Left lung (tissue), 10 donors: ENCODE results near the gene ZC3H8. TPM values are rescaled to one million over a fixed set of nuclear protein-coding genes. Genes with fewer than 3 reads are reported as not detected.
A peak's percentile ranks its signal among the peaks of the same experiment; 100 is the strongest.

Experiments
- ATAC-seq: fragments of 200-7000 bp; cut with Tn5 transposase; one replicate; pipeline ENCODE4 v1.9.1; 2020; ENCODE audit warnings: moderate library complexity
- DNase-seq, 4 donors: peaks; one replicate each; pipeline ENCODE4 v3.0.0-alpha.2; 2013 to 2020
- H3K27ac ChIP-seq, 2 donors: fragments of 200-600 bp; sonication (generic) in 1 of 2; one replicate each; pipeline versions ENCODE4 v1.5.0 to v1.8.0; 2020 to 2021
- H3K27me3 ChIP-seq, 2 donors: fragments of 200-600 bp; sonication (generic) in 1 of 2; one replicate each; pipeline versions ENCODE4 v1.5.0 to v1.8.0; 2020 to 2021
- H3K36me3 ChIP-seq, 2 donors: fragments of 200-600 bp; sonication (generic) in 1 of 2; one replicate each; pipeline versions ENCODE4 v1.5.0 to v1.8.0; 2020 to 2021
- H3K4me1 ChIP-seq, 2 donors: fragments of 200-600 bp; one replicate each; pipeline ENCODE4 v1.8.0; 2021
- H3K4me3 ChIP-seq, 2 donors: fragments of 200-600 bp; sonication (generic) in 1 of 2; one replicate each; pipeline versions ENCODE4 v1.5.0 to v1.8.0; 2020 to 2021; ENCODE audit warnings: mild to moderate bottlenecking in 1 of 2
- H3K9me3 ChIP-seq, 2 donors: fragments of 200-600 bp; sonication (generic) in 1 of 2; one replicate each; pipeline versions ENCODE4 v1.5.0 to v1.8.0; 2020 to 2021
- CTCF ChIP-seq, 2 donors: fragments of 200-600 bp; sonication (generic) in 1 of 2; IDR thresholded peaks; one replicate each; pipeline versions ENCODE4 v1.5.0 to v1.8.0; 2021; ENCODE audit warnings: antibody characterized with exemption in 2 of 2
- intact Hi-C, 2 donors: fragments of 100-400 bp; cut with DNase I; formaldehyde crosslinking; loops; one replicate each; pipeline versions ENCODE4 v1.11.2 to v1.14.2; 2022
- polyA plus RNA-seq, 6 donors: library from polyadenylated mRNA; unstranded; fragments of 120-200 nt; gene quantifications; one replicate each; pipeline ENCODE4 v1.2.1, GENCODE V29; 2013; ENCODE audit not compliant: insufficient read length in 6 of 6
- total RNA-seq, 2 donors: library from RNA; stranded (reverse); fragmentation: NEBNext Ultra II Directional; extraction: Animal tissue kit (Norgen Biotek cat#: 25700); gene quantifications; one replicate each; pipeline ENCODE4 v1.2.1, GENCODE V29; 2021
- donor health status: DM: no; HTN: yes; CAD: no.
- donor health status: DM: no; HTN: no; CAD: no.

ZC3H8 gene
- total and polyA plus RNA-seq, 8 donors, result 4.5 to 29.4 (median 21.4) TPM

GRCh38 chr2:112272669-112273068, 17.8 kb upstream of the ZC3H8 start:
- ATAC-seq, result no peak
- Histone ChIP-seq H3K27ac (no peak overlapping the region), H3K4me3 (no peak overlapping the region), H3K27me3 (no peaks in the 10 kb centered on the region), H3K36me3 (no peaks in the 10 kb centered on the region), H3K9me3 (peaks cover 0 to 2% of the 10 kb centered on the region in 2 donors), H3K4me1 (peaks cover 8 to 10% of the 10 kb centered on the region in 2 donors)
- DNase-seq, result no peak
- no peak for TF ChIP-seq CTCF (IDR thresholded peaks at IDR 0.05)
- intact Hi-C loops, result no loop called here

- no peak for ATAC-seq
- Histone ChIP-seq H3K9me3 (peaks cover 0 to 2% of the 10 kb centered on the region in 2 donors), H3K27me3 (no peaks in the 10 kb centered on the region), H3K27ac (no peak overlapping the region), H3K4me3 (no peak overlapping the region), H3K36me3 (no peaks in the 10 kb centered on the region), H3K4me1 (no peaks in the 10 kb centered on the region)
- DNase-seq, result no peak
- intact Hi-C loops, result no loop called here
- no peak for TF ChIP-seq CTCF (IDR thresholded peaks at IDR 0.05)
Measured at GRCh38 chr2:112268547-112268946, 13.7 kb upstream of the ZC3H8 start.

- peaks cover 0 to 11% of the 10 kb centered on the region in 2 donors for H3K4me1 ChIP-seq
- no peak for TF ChIP-seq CTCF (IDR thresholded peaks at IDR 0.05)
- intact Hi-C loops, result no loop called here
- H3K36me3 ChIP-seq, result no peaks in the 10 kb centered on the region
- no peak overlapping the region for H3K4me3 ChIP-seq
- ATAC-seq, result no peak
- H3K27me3 ChIP-seq, result no peaks in the 10 kb centered on the region
- H3K9me3 ChIP-seq, result peaks cover 0 to 9% of the 10 kb centered on the region in 2 donors
- DNase-seq, result no peak
- H3K27ac ChIP-seq, result no peak overlapping the region
Measured at GRCh38 chr2:112262876-112263275, 8.0 kb upstream of the ZC3H8 start.

GRCh38 chr2:112260295-112260625, 5.4 kb upstream of the ZC3H8 start:
- Histone ChIP-seq H3K27me3 (no peaks in the 10 kb centered on the region), H3K27ac (no peak overlapping the region), H3K4me3 (no peak overlapping the region), H3K9me3 (peaks cover 0 to 9% of the 10 kb centered on the region in 2 donors), H3K36me3 (no peaks in the 10 kb centered on the region), H3K4me1 (peaks cover 0 to 27% of the 10 kb centered on the region in 2 donors)
- no peak for TF ChIP-seq CTCF (IDR thresholded peaks at IDR 0.05)
- intact Hi-C loops, result no loop called here
- DNase-seq (no peak), ATAC-seq (no peak)

- Histone ChIP-seq H3K27ac (no peak overlapping the region), H3K9me3 (peaks cover 0 to 9% of the 10 kb centered on the region in 2 donors), H3K4me1 (peaks cover 0 to 29% of the 10 kb centered on the region in 2 donors), H3K36me3 (no peaks in the 10 kb centered on the region), H3K27me3 (no peaks in the 10 kb centered on the region), H3K4me3 (no peak overlapping the region)
- DNase-seq (peak; percentile 77 to 89 (median 85)), ATAC-seq (peak; percentile 81)
- TF ChIP-seq CTCF (IDR thresholded peaks at IDR 0.05), result peak; percentile 95 to 96
- intact Hi-C loops, result no loop called here
Measured at GRCh38 chr2:112259509-112260294, 4.9 kb upstream of the ZC3H8 start.
